Tibial artery (tissue), 4 donors: ENCODE measurements around the gene SH3GL3.

Experiments used
- DNase-seq, 2 donors: peaks; one replicate each; pipeline ENCODE4 v3.0.0-alpha.2; 2019
- H3K27ac ChIP-seq, 2 donors: fragments of 200-600 bp; sonication (generic) in 1 of 2; 1 replicate in 1 of 2; 2 replicates in 1 of 2; pipeline ENCODE4 v1.5.1; 2018 to 2019; ENCODE audit warnings: mild to moderate bottlenecking in 1 of 2
- H3K27me3 ChIP-seq, 2 donors: fragments of 200-600 bp; sonication (generic) in 1 of 2; one replicate each; pipeline versions ENCODE4 v1.5.1 to v1.6.0; 2016 to 2019
- H3K36me3 ChIP-seq, 3 donors: fragments of 200-600 bp; sonication (generic) in 2 of 3; one replicate each; pipeline ENCODE4 v1.5.1; 2016 to 2019; ENCODE audit warnings: mild to moderate bottlenecking in 2 of 3
- H3K4me1 ChIP-seq, 4 donors: fragments of 200-600 bp; sonication (generic) in 2 of 4; 1 replicate in 3 of 4; 2 replicates in 1 of 4; pipeline ENCODE4 v1.5.1; 2016 to 2019
- H3K4me3 ChIP-seq, 2 donors: fragments of 200-600 bp; sonication (generic) in 1 of 2; 1 replicate in 1 of 2; 2 replicates in 1 of 2; pipeline ENCODE4 v1.5.1; 2018 to 2019; ENCODE audit warnings: mild to moderate bottlenecking in 2 of 2
- H3K9me3 ChIP-seq, 3 donors: fragments of 200-600 bp; sonication (generic) in 1 of 3; one replicate each; pipeline ENCODE4 v1.5.1; 2016 to 2019
- intact Hi-C: fragments of 100-400 bp; cut with DNase I; formaldehyde crosslinking; loops from one replicate; pipeline ENCODE4 v1.15.0; 2023; ENCODE audit warnings: low total_unique reads
- TF ChIP-seq, protein P1 (sequence below), 2 experiments: fragments of 200-600 bp in 1 of 2; fragments of 450-650 bp in 1 of 2; IDR thresholded peaks; one replicate each; pipeline ENCODE4 v1.5.1; 2017 to 2019; ENCODE audit warnings: antibody characterized with exemption in 2 of 2, mild to moderate bottlenecking in 1 of 2, moderate library complexity in 1 of 2

Gene SH3GL3

DNA sequence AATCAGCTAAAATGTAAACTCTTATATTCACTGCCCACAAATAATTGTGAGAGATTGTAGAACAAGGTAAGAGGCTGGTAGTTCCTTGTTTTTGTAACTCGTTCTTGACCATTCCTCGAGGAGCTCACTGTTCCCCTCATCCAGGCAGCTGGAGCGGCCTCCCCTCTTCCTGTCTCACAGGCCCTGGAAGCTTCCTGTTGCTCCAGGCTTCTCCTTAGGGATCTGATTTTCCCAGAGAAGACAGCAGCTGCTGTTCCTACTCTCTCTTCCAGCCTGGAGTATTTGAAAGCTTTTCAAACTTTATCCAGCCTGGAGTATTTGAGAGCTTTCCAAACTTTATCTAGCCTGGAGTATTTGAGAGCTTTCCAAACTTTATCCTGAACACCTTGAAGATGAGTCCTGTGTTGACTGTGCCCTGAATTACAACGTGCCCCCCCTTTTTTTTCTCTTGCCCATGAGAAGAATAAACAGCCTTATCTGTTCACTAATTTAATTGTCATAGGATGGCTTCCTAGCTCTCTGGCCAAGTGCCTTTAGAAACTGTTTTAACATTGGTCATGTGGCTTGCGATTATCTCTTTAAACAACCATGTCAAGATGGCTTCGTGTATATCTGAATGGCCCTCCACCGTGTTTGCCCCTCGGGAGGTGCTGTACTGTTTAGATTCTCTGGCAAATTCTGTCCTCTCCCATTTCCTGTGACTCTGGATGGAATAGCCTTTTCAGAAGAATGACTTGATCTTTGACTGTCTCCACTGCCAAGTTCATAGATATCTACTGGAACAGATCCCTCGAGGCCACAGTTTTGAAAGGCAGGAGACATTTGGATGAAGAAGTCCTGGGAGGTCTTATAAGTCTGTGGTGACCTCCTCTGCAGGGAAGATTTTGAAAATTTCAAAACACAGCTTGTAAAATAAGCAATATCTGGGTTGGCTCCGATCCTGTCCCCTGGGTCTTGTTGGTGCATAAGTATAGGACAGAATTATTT lies 211.6 kb downstream of the SH3GL3 start:
- peak overlapping the region; percentile 55 to 64 for H3K27ac ChIP-seq

DNA sequence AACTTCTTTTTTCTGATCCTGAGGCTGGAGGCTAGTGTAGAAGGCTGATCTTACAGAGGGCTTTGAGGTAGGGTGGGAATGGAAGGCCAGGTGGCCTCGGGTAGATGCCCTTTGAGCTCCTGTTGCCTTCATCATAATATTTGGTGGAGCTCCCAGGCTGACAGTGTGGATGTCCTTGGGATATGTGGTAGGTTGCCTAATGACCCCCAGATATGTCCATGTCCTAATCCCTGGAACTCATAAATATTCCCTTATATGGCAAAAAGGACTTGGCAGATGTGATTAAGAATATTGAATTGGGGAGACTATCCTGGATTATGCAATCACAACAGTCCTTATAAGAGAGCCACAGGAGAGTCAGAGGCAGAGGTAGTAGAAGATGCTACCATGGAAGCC lies 212.3 kb downstream of the SH3GL3 start:
- H3K27me3 ChIP-seq, result no peaks in the 10 kb centered on the region
- peaks cover 0 to 57% (median 29%) of the 10 kb centered on the region in 4 donors for H3K4me1 ChIP-seq
- intact Hi-C loops, result no loop called here
- H3K4me3 ChIP-seq, result no peak overlapping the region
- TF ChIP-seq, protein P1, sequence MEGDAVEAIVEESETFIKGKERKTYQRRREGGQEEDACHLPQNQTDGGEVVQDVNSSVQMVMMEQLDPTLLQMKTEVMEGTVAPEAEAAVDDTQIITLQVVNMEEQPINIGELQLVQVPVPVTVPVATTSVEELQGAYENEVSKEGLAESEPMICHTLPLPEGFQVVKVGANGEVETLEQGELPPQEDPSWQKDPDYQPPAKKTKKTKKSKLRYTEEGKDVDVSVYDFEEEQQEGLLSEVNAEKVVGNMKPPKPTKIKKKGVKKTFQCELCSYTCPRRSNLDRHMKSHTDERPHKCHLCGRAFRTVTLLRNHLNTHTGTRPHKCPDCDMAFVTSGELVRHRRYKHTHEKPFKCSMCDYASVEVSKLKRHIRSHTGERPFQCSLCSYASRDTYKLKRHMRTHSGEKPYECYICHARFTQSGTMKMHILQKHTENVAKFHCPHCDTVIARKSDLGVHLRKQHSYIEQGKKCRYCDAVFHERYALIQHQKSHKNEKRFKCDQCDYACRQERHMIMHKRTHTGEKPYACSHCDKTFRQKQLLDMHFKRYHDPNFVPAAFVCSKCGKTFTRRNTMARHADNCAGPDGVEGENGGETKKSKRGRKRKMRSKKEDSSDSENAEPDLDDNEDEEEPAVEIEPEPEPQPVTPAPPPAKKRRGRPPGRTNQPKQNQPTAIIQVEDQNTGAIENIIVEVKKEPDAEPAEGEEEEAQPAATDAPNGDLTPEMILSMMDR (IDR thresholded peaks at IDR 0.05), result no peak
- DNase-seq, result peak in 1 of 2 donors; percentile 30
- H3K9me3 ChIP-seq, result no peaks in the 10 kb centered on the region
- peaks cover 0 to 5% (median 0%) of the 10 kb centered on the region in 3 donors for H3K36me3 ChIP-seq
- H3K27ac ChIP-seq, result peak overlapping the region; percentile 55 to 64

More for the DNA sequence above, 211.6 kb downstream of the SH3GL3 start:
- peak; percentile 73 to 86 for DNase-seq
- TF ChIP-seq, protein P1 (IDR thresholded peaks at IDR 0.05), result no peak
- Histone ChIP-seq H3K9me3 (no peaks in the 10 kb centered on the region), H3K36me3 (peaks cover 0 to 5% (median 0%) of the 10 kb centered on the region in 3 donors), H3K4me3 (no peak overlapping the region), H3K27me3 (no peaks in the 10 kb centered on the region), H3K4me1 (peaks cover 0 to 60% (median 30%) of the 10 kb centered on the region in 4 donors)
- intact Hi-C loops, result no loop called here

DNA sequence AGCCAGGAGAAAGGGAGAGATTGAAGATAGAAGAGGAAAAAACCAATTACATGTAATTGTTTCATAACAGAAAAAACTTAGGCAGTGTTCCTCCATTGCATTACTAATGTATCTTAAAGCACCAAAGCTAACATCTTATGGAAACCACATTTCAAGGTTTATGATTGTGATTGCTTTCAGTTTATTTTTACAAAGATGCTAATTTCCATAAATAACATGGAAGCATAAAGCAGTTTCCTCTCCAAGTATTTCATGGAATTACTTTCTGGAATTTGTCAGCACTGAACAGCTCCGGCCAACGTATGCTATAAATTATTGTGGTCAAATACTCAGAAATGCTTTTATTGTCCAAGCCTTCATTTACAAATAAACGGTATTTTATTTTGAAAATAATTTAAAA lies 218.3 kb downstream of the SH3GL3 start:
- Histone ChIP-seq H3K36me3 (no peaks in the 10 kb centered on the region), H3K9me3 (no peaks in the 10 kb centered on the region), H3K27me3 (no peaks in the 10 kb centered on the region), H3K4me3 (no peak overlapping the region), H3K4me1 (peaks cover 0 to 11% (median 3%) of the 10 kb centered on the region in 4 donors), H3K27ac (no peak overlapping the region)
- intact Hi-C loops, result no loop called here
- no peak for DNase-seq
- TF ChIP-seq, protein P1 (IDR thresholded peaks at IDR 0.05), result no peak
